ENCODE results near the gene ERMP1.

DNA sequence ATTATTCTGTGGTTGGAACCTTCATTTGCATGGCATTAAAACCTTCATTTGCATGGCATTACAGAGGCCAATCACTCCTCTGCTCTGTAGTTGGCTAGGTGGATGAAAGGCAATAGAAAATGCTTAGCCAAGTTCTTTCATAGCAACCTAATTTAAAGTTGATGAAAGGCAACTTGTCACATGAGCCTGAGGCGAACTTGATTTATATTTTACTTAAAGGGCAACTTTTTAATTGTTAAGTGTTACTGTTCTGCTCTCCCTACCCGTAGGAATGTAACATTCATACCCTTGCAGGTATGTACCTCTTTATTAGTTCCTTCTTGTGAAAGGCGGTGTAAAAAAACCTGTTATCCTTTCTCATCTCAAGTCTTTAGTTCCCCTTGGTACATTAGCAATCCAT is 7.9 kb upstream of the ERMP1 start:
- TF ChIP-seq, protein P1, sequence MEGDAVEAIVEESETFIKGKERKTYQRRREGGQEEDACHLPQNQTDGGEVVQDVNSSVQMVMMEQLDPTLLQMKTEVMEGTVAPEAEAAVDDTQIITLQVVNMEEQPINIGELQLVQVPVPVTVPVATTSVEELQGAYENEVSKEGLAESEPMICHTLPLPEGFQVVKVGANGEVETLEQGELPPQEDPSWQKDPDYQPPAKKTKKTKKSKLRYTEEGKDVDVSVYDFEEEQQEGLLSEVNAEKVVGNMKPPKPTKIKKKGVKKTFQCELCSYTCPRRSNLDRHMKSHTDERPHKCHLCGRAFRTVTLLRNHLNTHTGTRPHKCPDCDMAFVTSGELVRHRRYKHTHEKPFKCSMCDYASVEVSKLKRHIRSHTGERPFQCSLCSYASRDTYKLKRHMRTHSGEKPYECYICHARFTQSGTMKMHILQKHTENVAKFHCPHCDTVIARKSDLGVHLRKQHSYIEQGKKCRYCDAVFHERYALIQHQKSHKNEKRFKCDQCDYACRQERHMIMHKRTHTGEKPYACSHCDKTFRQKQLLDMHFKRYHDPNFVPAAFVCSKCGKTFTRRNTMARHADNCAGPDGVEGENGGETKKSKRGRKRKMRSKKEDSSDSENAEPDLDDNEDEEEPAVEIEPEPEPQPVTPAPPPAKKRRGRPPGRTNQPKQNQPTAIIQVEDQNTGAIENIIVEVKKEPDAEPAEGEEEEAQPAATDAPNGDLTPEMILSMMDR (conservative IDR thresholded peaks at IDR 0.05), result no peak
- no peak for TF ChIP-seq ZFX (IDR thresholded peaks at IDR 0.05)
